ENCODE results near the gene CNGA3.
"Not testable (repeated sequence)": the region's sequence is repeated elsewhere in the genome, so short reads cannot be mapped to it uniquely, and the experiment has no call there.

The CNGA3 gene

GRCh38 chr2:98310010-98310409 is 36.2 kb upstream of the CNGA3 start:
- no peaks in the 10 kb centered on the region for H3K9me3 ChIP-seq (ENCODE audit: control insufficient read depth, insufficient read depth, low read depth, low read length)
- H3K36me3 ChIP-seq (ENCODE audit: control insufficient read depth, insufficient read depth, low read length): no peaks in the 10 kb centered on the region
- H3K4me3 ChIP-seq (ENCODE audit: low read depth, low read length): no peak overlapping the region
- H3K27ac ChIP-seq (ENCODE audit: low read depth, low read length): no peak overlapping the region
- no peak overlapping the region for H3K9ac ChIP-seq (ENCODE audit: low read length)
- H3K27me3 ChIP-seq (ENCODE audit: control insufficient read depth, insufficient read depth, low read length): no peaks in the 10 kb centered on the region
- 0 out of 2 replicates have a peak, but pooled peaks cover 6% of the 10 kb centered on the region for H3K4me1 ChIP-seq (ENCODE audit: control insufficient read depth, insufficient read depth, low read length)

- Histone ChIP-seq H3K4me3 (ENCODE audit: low read depth, low read length) (no peak overlapping the region), H3K4me1 (ENCODE audit: control insufficient read depth, insufficient read depth, low read length) (0 out of 2 replicates have a peak, but pooled peaks cover 6% of the 10 kb centered on the region), H3K9ac (ENCODE audit: low read length) (no peak overlapping the region), H3K36me3 (ENCODE audit: control insufficient read depth, insufficient read depth, low read length) (no peaks in the 10 kb centered on the region), H3K27me3 (ENCODE audit: control insufficient read depth, insufficient read depth, low read length) (no peaks in the 10 kb centered on the region), H3K9me3 (ENCODE audit: control insufficient read depth, insufficient read depth, low read depth, low read length) (no peaks in the 10 kb centered on the region), H3K27ac (ENCODE audit: low read depth, low read length) (no peak overlapping the region)
Measured at GRCh38 chr2:98311090-98311489, 35.2 kb upstream of the CNGA3 start.

GRCh38 chr2:98311771-98312545 is 34.3 kb upstream of the CNGA3 start:
- Histone ChIP-seq H3K4me3 (ENCODE audit: low read depth, low read length) (no peak overlapping the region), H3K27me3 (ENCODE audit: control insufficient read depth, insufficient read depth, low read length) (no peaks in the 10 kb centered on the region), H3K9me3 (ENCODE audit: control insufficient read depth, insufficient read depth, low read depth, low read length) (no peaks in the 10 kb centered on the region), H3K9ac (ENCODE audit: low read length) (no peak overlapping the region), H3K27ac (ENCODE audit: low read depth, low read length) (no peak overlapping the region), H3K36me3 (ENCODE audit: control insufficient read depth, insufficient read depth, low read length) (no peaks in the 10 kb centered on the region), H3K4me1 (ENCODE audit: control insufficient read depth, insufficient read depth, low read length) (peaks cover 10% of the 10 kb centered on the region; the same call in 1 of the 2 replicates)

GRCh38 chr2:98313492-98314250 is 32.6 kb upstream of the CNGA3 start:
- H3K4me1 ChIP-seq (ENCODE audit: control insufficient read depth, insufficient read depth, low read length): peaks cover 12% of the 10 kb centered on the region; the same call in 1 of the 2 replicates

GRCh38 chr2:98314251-98314650 is 32.0 kb upstream of the CNGA3 start:
- H3K9ac ChIP-seq (ENCODE audit: low read length): no peak overlapping the region
- no peaks in the 10 kb centered on the region for H3K27me3 ChIP-seq (ENCODE audit: control insufficient read depth, insufficient read depth, low read length)
- no peak overlapping the region for H3K4me3 ChIP-seq (ENCODE audit: low read depth, low read length)
- peaks cover 12% of the 10 kb centered on the region; the same call in 1 of the 2 replicates for H3K4me1 ChIP-seq (ENCODE audit: control insufficient read depth, insufficient read depth, low read length)
- peaks cover 6% of the 10 kb centered on the region; the same call in 1 of the 2 replicates for H3K9me3 ChIP-seq (ENCODE audit: control insufficient read depth, insufficient read depth, low read depth, low read length)
- no peaks in the 10 kb centered on the region for H3K36me3 ChIP-seq (ENCODE audit: control insufficient read depth, insufficient read depth, low read length)
- H3K27ac ChIP-seq (ENCODE audit: low read depth, low read length): no peak overlapping the region

More at GRCh38 chr2:98313492-98314250, 32.6 kb upstream of the CNGA3 start:
- Histone ChIP-seq H3K9ac (ENCODE audit: low read length) (no peak overlapping the region), H3K36me3 (ENCODE audit: control insufficient read depth, insufficient read depth, low read length) (no peaks in the 10 kb centered on the region), H3K4me3 (ENCODE audit: low read depth, low read length) (no peak overlapping the region), H3K9me3 (ENCODE audit: control insufficient read depth, insufficient read depth, low read depth, low read length) (0 out of 2 replicates have a peak, but pooled peaks cover under 1% of the 10 kb centered on the region), H3K27me3 (ENCODE audit: control insufficient read depth, insufficient read depth, low read length) (no peaks in the 10 kb centered on the region), H3K27ac (ENCODE audit: low read depth, low read length) (no peak overlapping the region)

- Histone ChIP-seq H3K9ac (ENCODE audit: low read length) (no peak overlapping the region), H3K9me3 (ENCODE audit: control insufficient read depth, insufficient read depth, low read depth, low read length) (peaks cover 22% of the 10 kb centered on the region), H3K36me3 (ENCODE audit: control insufficient read depth, insufficient read depth, low read length) (no peaks in the 10 kb centered on the region), H3K27ac (ENCODE audit: low read depth, low read length) (no peak overlapping the region), H3K4me1 (ENCODE audit: control insufficient read depth, insufficient read depth, low read length) (peaks cover 12% of the 10 kb centered on the region; the same call in 1 of the 2 replicates), H3K4me3 (ENCODE audit: low read depth, low read length) (no peak overlapping the region), H3K27me3 (ENCODE audit: control insufficient read depth, insufficient read depth, low read length) (no peaks in the 10 kb centered on the region)
Measured at GRCh38 chr2:98315957-98316356, 30.3 kb upstream of the CNGA3 start.

GRCh38 chr2:98317214-98317613 is 29.0 kb upstream of the CNGA3 start:
- peaks cover 34% of the 10 kb centered on the region for H3K9me3 ChIP-seq (ENCODE audit: control insufficient read depth, insufficient read depth, low read depth, low read length)
- no peak overlapping the region for H3K9ac ChIP-seq (ENCODE audit: low read length)
- no peaks in the 10 kb centered on the region for H3K27me3 ChIP-seq (ENCODE audit: control insufficient read depth, insufficient read depth, low read length)
- peaks cover 12% of the 10 kb centered on the region; the same call in 1 of the 2 replicates for H3K4me1 ChIP-seq (ENCODE audit: control insufficient read depth, insufficient read depth, low read length)
- no peak overlapping the region for H3K4me3 ChIP-seq (ENCODE audit: low read depth, low read length)
- no peaks in the 10 kb centered on the region for H3K36me3 ChIP-seq (ENCODE audit: control insufficient read depth, insufficient read depth, low read length)
- no peak overlapping the region for H3K27ac ChIP-seq (ENCODE audit: low read depth, low read length)

GRCh38 chr2:98320171-98320570 is 26.1 kb upstream of the CNGA3 start:
- H3K9me3 ChIP-seq (ENCODE audit: control insufficient read depth, insufficient read depth, low read depth, low read length): peaks cover 50% of the 10 kb centered on the region
- H3K27me3 ChIP-seq (ENCODE audit: control insufficient read depth, insufficient read depth, low read length); H3K4me1 ChIP-seq (ENCODE audit: control insufficient read depth, insufficient read depth, low read length); H3K4me3 ChIP-seq (ENCODE audit: low read depth, low read length); H3K36me3 ChIP-seq (ENCODE audit: control insufficient read depth, insufficient read depth, low read length); H3K27ac ChIP-seq (ENCODE audit: low read depth, low read length); H3K9ac ChIP-seq (ENCODE audit: low read length): not testable (repeated sequence)

GRCh38 chr2:98324181-98324580 is 22.1 kb upstream of the CNGA3 start:
- Histone ChIP-seq H3K4me3 (ENCODE audit: low read depth, low read length) (no peak overlapping the region), H3K4me1 (ENCODE audit: control insufficient read depth, insufficient read depth, low read length) (no peaks in the 10 kb centered on the region), H3K36me3 (ENCODE audit: control insufficient read depth, insufficient read depth, low read length) (no peaks in the 10 kb centered on the region), H3K27me3 (ENCODE audit: control insufficient read depth, insufficient read depth, low read length) (no peaks in the 10 kb centered on the region), H3K9me3 (ENCODE audit: control insufficient read depth, insufficient read depth, low read depth, low read length) (peaks cover 47% of the 10 kb centered on the region), H3K27ac (ENCODE audit: low read depth, low read length) (no peak overlapping the region), H3K9ac (ENCODE audit: low read length) (no peak overlapping the region)

- Histone ChIP-seq H3K27ac (ENCODE audit: low read depth, low read length) (no peak overlapping the region), H3K27me3 (ENCODE audit: control insufficient read depth, insufficient read depth, low read length) (peaks cover 13% of the 10 kb centered on the region), H3K4me1 (ENCODE audit: control insufficient read depth, insufficient read depth, low read length) (no peaks in the 10 kb centered on the region)
Measured at GRCh38 chr2:98327776-98328175, 18.5 kb upstream of the CNGA3 start.

GRCh38 chr2:98329549-98329948 is 16.7 kb upstream of the CNGA3 start:
- H3K9ac ChIP-seq (ENCODE audit: low read length): no peak overlapping the region
- H3K9me3 ChIP-seq (ENCODE audit: control insufficient read depth, insufficient read depth, low read depth, low read length): peaks cover 8% of the 10 kb centered on the region
- no peaks in the 10 kb centered on the region for H3K36me3 ChIP-seq (ENCODE audit: control insufficient read depth, insufficient read depth, low read length)
- H3K4me3 ChIP-seq (ENCODE audit: low read depth, low read length): no peak overlapping the region
- H3K4me1 ChIP-seq (ENCODE audit: control insufficient read depth, insufficient read depth, low read length): peaks cover 13% of the 10 kb centered on the region
- no peak overlapping the region for H3K27ac ChIP-seq (ENCODE audit: low read depth, low read length)
- peaks cover 22% of the 10 kb centered on the region for H3K27me3 ChIP-seq (ENCODE audit: control insufficient read depth, insufficient read depth, low read length)

More at GRCh38 chr2:98327776-98328175, 18.5 kb upstream of the CNGA3 start:
- H3K36me3 ChIP-seq (ENCODE audit: control insufficient read depth, insufficient read depth, low read length): no peaks in the 10 kb centered on the region
- no peak overlapping the region for H3K9ac ChIP-seq (ENCODE audit: low read length)
- peaks cover 18% of the 10 kb centered on the region for H3K9me3 ChIP-seq (ENCODE audit: control insufficient read depth, insufficient read depth, low read depth, low read length)
- no peak overlapping the region for H3K4me3 ChIP-seq (ENCODE audit: low read depth, low read length)

All from HUES6 (cell line).